DMS 273 treated with DMSO at 0.1 percent for 48 hours (cell line): Measurements from ENCODE around the gene MAD1L1.
"Not testable (repeated sequence)": the region's sequence is repeated elsewhere in the genome, so short reads cannot be mapped to it uniquely, and the experiment has no call there.

Source experiments
- DNase-seq: peaks from one replicate; lab custom pipeline; 2025; lab: John Stamatoyannopoulos, UW

MAD1L1 gene

DNA sequence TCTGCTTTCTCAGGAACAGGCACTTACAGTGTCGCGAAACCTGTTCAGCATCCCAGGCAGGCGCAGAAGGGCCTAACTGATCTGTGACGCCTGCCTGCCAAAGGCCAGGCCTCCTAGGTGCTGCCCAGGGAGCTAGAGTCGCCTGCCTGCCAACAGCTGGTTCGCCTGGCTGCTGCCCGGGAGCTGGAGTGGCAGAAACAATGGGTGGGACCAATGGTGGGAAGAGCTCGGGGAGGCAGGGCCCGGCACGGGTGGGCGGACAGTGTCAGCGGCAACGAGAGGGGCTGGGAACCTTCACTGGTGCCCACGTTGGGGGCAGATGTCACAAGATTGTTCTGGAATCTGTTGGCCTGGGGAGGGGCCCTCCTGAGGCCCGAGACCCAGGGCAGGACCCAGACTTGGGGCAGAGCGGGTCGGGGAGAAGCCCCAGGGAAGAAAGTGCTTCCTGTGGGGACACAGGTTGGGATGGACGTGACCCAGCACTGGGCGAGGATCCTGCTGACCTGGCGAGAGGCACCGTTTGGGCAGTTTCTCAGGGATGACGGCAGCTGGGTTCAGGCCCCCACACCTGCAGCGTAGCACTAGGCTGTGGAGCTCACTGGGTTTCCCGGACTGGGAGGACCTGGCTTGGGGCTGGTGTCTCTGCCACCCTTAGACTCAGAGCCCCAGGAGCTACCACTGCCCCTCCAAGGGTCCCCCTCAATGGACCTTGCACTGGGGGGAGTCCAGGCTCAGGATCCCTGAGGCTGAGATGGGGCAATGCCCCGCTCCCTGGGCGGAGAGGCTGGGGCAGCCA, 380.8 kb downstream of the MAD1L1 start:
- DNase-seq = no peak

GRCh38 chr7:1850976-1851571, 381.7 kb downstream of the MAD1L1 start:
- no peak for DNase-seq

DNA sequence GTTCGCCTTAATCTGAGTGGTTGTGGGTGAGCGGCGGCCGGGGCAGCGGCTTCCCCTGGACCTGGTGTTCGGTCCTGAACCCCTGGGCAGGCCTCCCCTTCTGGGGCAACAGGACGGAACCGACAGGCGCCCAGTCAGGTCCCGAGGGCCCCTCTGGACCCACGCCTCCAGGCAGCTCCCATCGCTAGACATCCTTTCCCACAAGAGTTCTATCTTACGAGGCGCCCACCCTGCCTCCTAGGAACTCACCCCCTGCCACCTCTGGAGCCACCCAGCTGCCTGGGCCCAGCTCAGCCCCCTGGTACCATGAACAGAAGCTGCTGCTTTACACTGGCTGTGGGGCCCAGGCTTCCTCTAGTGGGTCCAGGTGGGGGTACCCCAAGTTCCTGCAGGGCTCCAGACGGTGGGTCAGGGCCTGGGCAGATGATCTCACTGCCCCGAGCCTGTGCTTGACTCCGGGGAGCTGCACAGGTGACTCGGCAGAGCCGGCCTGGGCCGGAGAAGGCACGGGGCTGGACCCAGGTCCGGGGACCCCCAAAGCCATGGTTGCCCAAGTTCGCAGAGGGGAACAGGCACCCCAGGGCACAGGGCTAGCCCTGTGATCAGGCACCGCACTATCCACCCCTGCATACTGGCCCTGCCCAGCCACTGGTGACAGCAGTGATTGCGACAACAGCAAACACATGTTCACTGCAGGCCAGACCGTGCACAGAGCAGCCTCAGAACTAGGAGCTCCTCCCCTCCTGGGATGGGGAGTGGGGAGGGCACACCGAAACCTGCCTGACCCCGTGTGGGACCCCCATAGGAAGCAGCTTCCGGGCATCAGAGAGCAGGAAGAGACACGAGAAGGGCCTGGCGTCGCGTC, 382.4 kb downstream of the MAD1L1 start:
- no peak for DNase-seq

GRCh38 chr7:1849351-1850041, 383.2 kb downstream of the MAD1L1 start:
- no peak for DNase-seq

GRCh38 chr7:1848911-1849311, 383.8 kb downstream of the MAD1L1 start:
- DNase-seq = no peak

- DNase-seq = no peak
Observed at GRCh38 chr7:1848013-1848640, 384.6 kb downstream of the MAD1L1 start.

GRCh38 chr7:1847260-1848001, 385.3 kb downstream of the MAD1L1 start:
- no peak for DNase-seq

DNA sequence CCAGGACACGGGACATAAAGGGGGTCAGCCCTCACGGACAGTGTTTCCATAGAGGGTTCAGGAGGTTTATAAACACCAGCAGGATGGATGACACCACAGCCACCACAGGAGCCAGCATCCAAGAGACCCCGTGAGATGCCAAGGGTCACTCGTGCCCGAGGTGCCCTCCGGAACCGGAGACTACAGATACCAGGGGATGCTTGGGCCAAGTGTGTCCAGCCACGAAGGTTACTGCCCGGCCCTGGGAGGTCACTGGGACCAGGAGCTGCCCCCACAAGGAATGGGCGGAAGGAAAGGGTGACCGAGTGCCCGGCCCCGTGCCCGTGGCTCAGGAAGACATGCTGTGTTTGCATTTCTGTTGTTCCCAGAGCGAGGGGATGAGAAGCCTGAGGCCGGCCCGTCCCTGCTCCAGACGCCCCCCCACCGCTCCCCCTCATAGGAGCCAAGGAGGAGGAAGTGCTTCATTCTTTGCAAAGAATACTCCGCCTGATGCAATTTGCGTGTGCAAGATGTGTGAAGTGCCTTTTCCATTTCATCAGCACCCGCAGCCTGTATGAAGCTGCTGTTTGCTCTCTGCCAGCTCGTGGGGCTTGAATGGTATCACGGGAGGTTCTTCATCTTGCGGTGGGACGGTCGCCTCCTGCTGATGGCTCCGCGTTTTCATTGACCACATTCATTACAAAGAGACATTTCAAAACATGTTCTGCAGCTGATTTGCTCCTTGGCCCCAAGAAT, 386.2 kb downstream of the MAD1L1 start:
- no peak for DNase-seq

GRCh38 chr7:1845536-1846311, 387.0 kb downstream of the MAD1L1 start:
- no peak for DNase-seq

DNA sequence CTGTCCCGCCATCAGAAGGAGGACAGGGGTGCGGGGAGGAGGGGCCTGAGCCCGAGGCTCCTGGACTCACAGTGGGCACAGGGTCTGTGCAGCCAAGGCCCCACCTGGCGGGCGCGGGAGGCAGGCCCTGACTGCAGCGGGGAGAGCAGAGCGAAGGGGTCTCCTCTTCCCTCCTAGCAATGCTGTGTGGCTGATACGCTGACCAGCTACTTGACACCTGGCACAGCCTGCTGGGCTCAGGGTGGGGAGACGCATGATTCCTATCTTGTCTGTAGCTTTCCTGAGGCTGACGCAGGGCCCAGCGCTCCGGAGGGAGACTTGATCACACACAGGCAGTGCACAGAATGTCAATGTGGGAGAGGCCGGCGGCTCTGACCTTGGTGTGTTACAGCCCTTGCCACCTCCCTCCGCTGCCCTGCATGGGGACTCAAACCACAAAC, 387.8 kb downstream of the MAD1L1 start:
- DNase-seq = no peak

- no peak for DNase-seq
Observed at GRCh38 chr7:1844336-1844950, 388.3 kb downstream of the MAD1L1 start.

- no peak for DNase-seq
Observed at GRCh38 chr7:1843921-1844335, 388.8 kb downstream of the MAD1L1 start.

GRCh38 chr7:1843271-1843861, 389.4 kb downstream of the MAD1L1 start:
- DNase-seq = no peak

- no peak for DNase-seq
Observed at GRCh38 chr7:1842321-1843221, 390.2 kb downstream of the MAD1L1 start.

- not testable (repeated sequence) for DNase-seq
Observed at GRCh38 chr7:1841286-1842021, 391.3 kb downstream of the MAD1L1 start.

- DNase-seq = not testable (repeated sequence)
Observed at GRCh38 chr7:1840744-1841143, 392.0 kb downstream of the MAD1L1 start.

GRCh38 chr7:1839701-1840100, 393.0 kb downstream of the MAD1L1 start:
- DNase-seq = no peak
